ENCODE measurements around the gene FAM216A.
A peak's percentile ranks its signal among the peaks of the same experiment; 100 is the strongest.
"Not testable (repeated sequence)": the region's sequence is repeated elsewhere in the genome, so short reads cannot be mapped to it uniquely, and the experiment has no call there.

The FAM216A gene

GRCh38 chr12:110498984-110499706, 30.5 kb downstream of the FAM216A start:
- DNase-seq (ENCODE audit: low spot score): no peak

GRCh38 chr12:110501399-110501751, 32.7 kb downstream of the FAM216A start:
- DNase-seq (ENCODE audit: low spot score): no peak

DNA sequence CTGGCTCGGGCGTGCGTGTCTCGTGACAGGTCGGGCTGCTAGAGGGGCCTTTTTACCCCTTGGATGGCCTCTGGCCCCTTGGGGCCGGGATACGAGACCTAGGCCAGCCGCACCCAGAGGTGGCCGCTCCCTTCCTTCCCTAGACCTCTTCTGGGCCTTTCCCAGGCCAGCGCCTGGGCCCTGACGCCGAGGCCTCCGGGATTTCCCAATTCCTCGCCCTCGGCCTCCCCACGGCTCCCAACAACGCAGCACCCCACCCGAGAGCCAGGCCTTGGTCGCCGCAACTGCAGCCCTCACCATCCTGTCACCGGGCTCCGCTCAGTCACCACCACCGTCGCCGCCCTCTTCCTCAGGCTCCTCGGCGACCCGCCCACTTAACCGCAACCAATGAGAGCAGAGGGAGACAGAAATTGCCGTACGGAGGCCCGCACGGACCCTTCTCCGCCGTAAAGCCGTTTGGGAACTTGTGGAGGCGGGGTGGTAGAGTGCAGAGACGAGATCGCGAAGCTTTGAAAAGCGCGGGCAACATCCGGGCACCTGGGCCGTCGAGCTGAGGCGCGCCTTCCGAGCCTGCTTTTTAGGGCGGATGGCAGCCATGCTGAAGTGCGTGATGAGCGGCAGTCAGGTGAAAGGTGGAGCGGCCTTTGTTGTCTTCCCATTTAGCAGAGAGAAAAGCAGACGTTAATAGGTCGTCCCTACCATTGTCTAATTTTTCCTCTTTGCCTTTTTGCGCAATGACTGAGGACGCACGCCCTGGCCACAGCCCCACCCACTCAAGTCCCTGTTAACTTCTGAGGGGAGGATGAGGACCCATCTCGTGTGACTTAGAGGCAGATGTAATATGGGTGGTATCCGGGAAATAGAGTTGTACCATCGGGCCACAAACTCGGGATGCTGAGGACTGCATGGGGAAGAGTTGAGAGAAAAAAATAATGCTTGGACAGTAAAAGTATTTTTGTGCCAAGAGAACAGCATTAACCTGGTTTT, 33.4 kb downstream of the FAM216A start, which contains the start of the genes RAD9B and VPS29:
TSS of gene RAD9B (plus strand) at position 580 of the 987 bp plus-strand sequence. CDS start at position 587, 7 bp downstream.
TSS of gene VPS29 (minus strand) at position 360 of the 987 bp plus-strand sequence. CDS start at position 300, 60 bp downstream.
- DNase-seq (ENCODE audit: low spot score): peak; percentile 98

DNA sequence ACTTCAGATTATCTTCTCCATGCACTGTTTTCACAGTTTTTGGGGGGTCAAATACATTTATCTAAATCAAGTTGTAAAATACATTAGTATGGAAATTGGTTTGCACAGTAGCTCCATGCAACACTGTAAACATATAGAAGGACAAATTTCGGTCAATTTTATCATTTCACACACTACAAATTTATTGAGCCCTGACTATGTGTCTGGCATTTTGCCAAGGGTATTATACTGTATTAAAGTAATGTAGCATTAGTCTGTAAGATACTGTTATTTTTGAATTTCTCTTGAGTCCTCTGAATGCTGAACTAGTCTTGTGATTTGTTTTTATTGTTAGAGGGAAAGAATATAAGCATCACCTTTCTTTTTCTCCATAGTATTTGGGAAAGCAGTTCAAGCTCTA, 34.8 kb downstream of the FAM216A start:
- DNase-seq (ENCODE audit: low spot score): no peak

GRCh38 chr12:110505332-110505731, 36.7 kb downstream of the FAM216A start:
- no peak for DNase-seq (ENCODE audit: low spot score)

GRCh38 chr12:110508071-110508586, 39.5 kb downstream of the FAM216A start:
- no peak for DNase-seq (ENCODE audit: low spot score)

GRCh38 chr12:110513842-110514241, 45.2 kb downstream of the FAM216A start:
- no peak for DNase-seq (ENCODE audit: low spot score)

GRCh38 chr12:110514363-110514762, 45.7 kb downstream of the FAM216A start:
- no peak for DNase-seq (ENCODE audit: low spot score)

DNA sequence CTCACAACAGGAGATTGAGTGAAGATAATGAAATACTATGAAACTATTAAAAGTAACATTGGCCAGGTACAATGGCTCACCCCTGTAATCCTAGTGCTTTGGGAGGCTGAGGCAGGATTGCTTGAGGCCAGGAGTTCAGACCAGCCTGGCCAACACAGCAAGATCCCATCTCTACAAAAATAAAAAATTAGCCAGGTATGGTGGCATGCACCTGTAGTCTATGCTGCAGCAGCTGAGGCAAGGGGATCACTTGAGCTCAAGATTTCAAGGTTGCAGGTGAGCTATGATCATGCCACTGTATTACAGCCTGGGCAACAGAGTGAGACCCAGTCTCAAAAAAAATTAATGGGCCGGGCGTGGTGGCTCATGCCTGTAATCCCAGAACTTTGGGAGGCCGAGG, 48.4 kb downstream of the FAM216A start:
- no peak for DNase-seq (ENCODE audit: low spot score)

DNA sequence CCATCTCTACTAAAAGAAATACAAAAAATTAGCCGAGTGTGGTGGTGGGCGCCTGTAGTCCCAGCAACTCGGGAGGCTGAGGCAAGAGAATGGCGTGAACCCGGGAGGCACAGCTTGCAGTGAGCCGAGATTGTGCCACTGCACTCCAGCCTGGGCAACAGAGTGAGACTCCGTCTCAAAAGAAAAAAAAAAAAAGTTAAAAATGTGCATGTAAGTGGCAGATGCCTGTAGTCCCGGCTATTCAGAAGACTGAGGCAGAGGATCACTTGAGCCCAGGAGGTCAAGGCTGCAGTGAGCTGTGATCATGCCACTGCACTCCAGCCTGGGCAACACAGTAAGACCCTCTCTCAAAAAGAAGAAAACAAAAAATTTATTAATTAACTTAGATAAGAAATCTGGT, 49.4 kb downstream of the FAM216A start:
- not testable (repeated sequence) for DNase-seq (ENCODE audit: low spot score)

GRCh38 chr12:110520876-110521712, 52.4 kb downstream of the FAM216A start:
- DNase-seq (ENCODE audit: low spot score): not testable (repeated sequence)

DNA sequence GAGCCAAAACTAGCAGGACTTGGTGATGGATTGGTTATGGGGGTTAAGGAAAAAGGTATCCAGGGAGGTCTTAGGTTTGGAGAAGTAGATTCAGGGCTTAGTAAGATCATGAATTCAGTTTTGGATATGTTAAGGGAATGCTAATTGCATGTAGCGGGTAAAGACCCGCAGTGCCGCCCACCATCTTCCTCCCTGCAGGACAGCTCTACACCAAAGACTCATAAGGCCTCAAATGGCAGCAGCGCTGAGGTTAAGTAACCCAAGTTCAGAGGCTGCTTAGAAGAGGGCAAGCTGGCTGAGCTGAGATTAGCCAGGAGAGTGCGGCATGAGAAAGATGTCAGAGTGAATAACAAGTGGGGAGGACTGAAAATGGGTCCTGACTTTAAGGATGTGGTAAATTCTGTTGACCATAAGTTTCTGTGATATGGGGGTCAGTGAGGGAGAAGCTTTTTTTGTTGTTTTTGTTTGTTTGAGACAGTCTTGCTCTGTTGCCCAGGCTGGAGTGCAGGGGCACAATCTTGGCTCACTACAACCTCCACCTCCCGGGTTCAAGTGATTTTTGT, 59.7 kb downstream of the FAM216A start:
- no peak for DNase-seq (ENCODE audit: low spot score)

GRCh38 chr12:110530511-110530910, 61.9 kb downstream of the FAM216A start:
- no peak for DNase-seq (ENCODE audit: low spot score)

DNA sequence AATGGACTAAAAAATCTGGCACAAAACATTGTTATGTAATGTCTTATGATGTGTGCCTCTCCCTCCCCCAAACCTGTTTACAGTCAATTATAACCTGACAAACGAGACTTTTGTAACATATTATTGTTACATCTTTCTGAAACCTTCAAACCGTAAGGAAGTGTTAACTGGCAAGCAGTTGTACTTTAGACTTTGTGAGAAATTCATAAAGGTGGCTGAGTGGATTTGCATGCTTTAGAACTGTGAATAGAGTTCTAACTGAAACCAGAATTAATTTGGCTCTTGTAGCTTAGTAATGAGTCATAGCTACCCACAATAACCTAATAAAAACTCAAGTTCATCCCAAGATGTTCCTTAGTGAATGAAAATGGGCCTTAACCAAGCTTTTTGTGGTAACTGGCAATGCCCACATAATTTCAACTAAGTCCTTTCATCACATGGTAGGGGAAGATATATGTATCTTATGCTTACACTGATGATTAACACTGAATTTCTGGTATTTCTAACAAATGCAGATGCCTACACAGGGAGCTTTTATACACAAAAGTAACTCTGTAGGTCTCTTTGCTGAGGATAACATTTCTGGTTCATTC, 63.2 kb downstream of the FAM216A start:
- DNase-seq (ENCODE audit: low spot score): no peak

DNA sequence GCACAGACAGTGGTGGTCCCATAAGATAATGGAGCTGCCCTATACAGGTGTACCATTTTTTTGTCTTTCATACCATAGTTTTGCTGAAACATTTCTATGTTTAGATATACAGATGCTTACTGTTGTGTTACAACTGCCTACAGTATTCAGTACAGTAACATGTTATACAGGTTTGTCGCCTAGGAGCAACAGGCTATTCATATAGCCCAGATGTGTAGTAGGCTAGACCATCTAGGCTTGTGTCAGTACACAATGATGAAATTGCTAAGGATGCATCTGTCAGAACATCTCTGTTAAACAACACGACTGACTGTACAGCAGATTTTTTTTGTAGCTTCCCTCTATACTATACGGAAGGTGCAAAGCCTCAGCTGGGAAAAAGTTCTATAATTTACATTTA, 64.0 kb downstream of the FAM216A start:
- no peak for DNase-seq (ENCODE audit: low spot score)

DNA sequence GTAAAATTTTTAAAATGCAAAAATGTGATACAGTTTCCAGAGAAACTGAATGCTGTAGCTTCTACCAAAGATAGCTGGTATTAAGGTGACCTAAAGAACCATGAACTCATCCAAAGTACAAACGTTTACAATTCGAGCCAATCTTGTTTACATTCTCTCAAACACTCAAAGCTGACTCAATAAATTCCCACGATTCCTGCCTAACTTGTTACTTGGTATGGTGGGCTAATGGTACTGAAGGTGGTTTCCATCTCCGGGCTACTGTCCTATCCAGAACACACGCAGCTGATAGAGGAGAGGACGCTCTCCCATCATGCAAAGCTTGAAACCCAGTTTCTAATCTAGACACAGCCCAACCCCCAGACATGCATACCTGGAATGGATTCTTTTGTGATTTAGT, 65.0 kb downstream of the FAM216A start:
- DNase-seq (ENCODE audit: low spot score): no peak

DNA sequence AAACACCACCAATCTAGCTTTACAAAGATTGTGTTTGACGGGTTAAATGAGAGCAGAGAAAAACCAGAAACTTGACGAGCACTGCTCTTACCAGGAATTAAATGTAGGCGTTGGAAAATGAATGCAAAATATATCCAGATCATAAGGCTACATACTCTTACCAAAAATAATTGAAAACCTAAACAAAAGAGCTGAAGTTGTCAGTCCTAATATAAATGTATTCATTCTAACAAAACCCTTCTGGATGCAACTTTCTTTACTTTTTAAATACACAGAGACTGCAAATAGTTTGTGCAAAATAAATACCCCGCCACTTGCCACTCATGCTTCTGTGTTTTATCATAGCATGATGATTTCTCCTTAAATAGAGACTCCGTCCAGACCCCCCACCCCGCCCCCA, 66.2 kb downstream of the FAM216A start:
- DNase-seq (ENCODE audit: low spot score): no peak

- no peak for DNase-seq (ENCODE audit: low spot score)
Observed at GRCh38 chr12:110536834-110537604, 68.4 kb downstream of the FAM216A start.

DNA sequence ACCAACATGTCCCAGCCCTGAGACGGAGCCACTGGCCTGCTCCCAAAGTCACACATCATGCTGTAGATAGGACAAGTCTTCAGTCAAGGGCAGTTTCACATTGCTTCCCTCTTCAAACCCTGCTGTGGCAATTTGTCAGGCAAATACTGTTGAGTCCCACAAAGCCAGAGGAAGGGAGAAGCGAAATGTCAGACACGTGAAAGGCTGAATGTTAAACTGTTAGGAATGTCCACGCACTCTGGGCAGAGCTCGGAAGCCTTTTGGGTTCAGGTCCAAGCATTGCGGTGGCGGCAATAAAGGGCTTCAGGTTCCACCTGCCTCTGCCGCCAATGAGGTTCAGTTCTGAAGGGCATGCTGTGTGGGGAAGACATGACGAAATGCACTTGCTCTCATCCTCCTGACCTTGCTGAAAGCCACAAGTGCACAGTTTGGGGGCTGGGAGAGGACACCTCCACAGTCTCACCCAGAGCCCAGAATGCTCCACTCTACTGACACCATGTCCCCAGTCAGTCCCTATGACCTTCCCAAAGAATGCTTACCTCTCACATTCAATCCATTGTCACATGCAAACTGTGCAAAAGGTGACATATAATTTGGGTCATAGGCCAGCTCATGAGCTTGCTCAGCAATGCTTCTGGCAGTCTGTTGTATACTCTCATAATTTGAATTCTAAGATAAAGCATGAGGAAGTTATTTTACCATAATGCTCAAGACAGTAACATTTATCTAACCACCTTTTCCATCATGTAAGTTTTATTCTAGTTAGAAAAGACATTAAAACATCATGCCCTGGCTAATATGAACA, 69.2 kb downstream of the FAM216A start:
- DNase-seq (ENCODE audit: low spot score): no peak
